Fibroblast of skin of right biceps (primary cell): Measurements from ENCODE around the gene CCL1.

ENCODE experiments used
- DNase-seq: peaks from one replicate; pipeline ENCODE4 v3.0.0-alpha.2; 2013

The CCL1 gene

GRCh38 chr17:34363183-34363661 is at the start of gene CCL1:
CCL1 (minus strand) TSS chr17:34363233; CDS start chr17:34363161, 72 bp downstream.
- DNase-seq, result no peak

DNA sequence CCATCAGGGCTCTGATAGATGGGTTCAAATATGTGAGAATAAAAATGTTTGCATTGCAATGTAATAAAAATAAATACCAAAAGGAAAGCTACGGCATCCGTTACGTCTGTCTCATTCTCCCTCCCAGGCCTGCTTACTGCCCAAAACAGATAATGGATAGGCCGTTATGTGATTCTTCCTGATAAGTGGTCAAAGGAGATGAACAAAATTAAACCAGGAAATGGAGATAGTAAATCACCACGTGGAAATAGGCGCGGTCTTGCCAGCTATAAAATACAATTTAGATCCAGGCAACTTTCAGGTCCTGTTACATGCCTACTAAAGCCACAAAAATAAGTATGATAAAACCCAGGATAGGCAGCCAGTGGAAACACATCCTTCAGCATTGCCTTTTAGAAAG is 49.5 kb upstream of the CCL1 start:
- no peak for DNase-seq

DNA sequence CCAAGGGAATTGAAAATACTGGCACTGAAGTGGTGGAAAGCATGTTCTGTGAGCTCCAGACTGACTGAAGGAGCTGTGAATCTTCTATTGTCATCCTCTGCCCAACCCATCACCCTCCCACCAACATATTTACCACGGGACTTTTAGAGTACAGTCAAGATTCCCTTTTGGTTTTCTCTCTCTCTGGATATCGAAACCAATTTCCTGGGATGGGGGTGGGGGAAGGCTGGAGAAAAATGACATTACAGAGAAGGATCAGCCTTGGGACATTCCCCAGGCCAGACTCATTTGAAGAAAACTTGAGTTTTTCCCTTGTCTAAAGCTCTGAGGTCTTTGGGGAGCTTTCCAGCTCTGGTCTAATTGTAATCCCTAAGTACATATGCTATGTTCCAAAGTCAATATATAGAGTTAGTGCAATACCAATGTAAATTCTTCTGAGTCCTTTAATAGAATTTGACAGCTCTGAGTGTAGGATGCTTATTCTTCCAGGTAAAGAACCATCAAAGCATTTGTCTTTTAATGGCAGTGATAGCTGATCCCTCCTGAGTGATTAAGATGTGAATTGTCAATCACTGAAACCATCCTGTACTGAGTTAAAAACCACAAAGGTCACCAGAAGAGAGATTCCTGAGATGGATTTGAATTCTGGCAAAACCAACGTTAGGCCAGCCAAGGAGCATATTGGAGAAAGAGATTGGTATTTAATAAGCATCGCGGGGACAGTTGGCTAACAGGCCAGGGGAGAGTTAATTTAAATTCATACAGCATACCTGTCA is 48.8 kb upstream of the CCL1 start:
- DNase-seq, result no peak

DNA sequence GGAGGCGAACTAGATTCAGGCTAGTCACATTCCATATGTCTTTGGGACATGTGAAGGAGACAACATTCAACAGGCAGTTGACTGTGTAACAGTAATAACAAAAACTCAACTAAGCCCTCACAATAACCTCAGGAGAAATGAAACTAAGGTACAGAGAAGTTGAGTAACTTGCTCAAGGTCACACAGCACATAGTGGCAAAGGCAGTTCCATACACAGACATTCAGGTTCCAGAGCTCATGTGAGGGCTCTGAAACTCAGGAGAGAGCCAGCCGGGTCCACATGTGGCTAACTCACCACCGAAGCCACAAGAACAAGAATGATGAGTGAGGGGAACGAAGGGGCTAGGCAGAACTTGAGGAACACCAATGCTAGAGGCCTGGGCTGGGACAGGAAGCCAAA is 46.3 kb upstream of the CCL1 start:
- no peak for DNase-seq

- DNase-seq, result no peak
Observed at GRCh38 chr17:34408439-34408838, 45.4 kb upstream of the CCL1 start.

DNA sequence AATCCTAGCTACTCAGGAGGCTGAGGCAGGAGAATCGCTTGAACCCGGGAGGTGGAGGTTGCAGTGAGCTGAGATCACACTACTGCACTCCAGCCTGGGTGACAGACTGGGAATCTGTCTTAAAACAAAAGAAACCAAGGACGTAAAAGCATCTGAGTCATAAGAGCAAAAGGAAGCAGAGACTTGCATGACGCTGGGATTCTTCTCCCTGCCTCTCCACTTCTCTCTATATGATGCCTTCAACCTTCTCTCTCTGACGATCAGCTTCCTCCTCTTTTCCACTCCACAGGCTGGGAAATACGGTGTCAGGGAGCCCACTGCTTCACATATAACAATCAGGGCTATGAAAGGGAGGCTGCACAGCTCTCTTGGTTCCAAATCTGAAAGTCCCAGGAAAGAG is 43.2 kb upstream of the CCL1 start:
- DNase-seq, result no peak

DNA sequence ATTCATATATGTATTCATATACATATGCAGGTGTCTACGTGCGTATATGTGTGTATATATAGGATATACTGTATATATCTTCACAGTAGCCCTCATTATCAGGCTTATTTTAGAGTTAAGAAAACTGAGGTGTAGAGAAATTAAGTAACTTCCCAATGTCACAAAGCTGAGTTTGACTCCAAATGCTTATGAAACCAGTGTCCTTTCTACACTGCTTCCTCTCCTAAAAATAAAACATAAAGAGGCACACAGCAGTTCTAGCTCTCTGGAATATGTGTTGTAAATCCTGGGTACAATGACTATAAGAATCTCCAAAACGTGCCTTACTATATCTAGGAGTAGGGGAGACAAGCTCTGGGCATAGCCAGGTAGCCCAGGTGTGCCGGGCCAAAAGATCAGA is 40.0 kb upstream of the CCL1 start:
- no peak for DNase-seq

DNA sequence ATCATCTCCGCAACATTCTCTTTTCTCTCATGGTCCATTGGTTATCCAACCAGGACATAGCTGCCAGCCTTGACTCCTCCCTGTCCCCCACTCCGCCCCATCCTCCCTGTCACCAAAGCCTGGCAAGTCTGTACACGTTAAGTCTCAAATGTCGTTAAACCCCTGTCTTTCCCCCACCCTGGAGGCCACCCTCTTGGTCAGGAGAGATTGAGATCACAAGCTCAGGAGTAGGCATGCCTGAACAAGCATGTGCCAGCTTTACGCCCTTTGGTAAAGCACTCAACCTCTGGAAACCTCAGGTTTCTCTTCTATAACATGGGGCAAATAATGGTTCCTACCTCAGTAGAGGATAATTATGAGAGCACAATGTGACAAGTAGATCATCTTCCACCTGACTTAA is 38.1 kb upstream of the CCL1 start:
- DNase-seq, result no peak

DNA sequence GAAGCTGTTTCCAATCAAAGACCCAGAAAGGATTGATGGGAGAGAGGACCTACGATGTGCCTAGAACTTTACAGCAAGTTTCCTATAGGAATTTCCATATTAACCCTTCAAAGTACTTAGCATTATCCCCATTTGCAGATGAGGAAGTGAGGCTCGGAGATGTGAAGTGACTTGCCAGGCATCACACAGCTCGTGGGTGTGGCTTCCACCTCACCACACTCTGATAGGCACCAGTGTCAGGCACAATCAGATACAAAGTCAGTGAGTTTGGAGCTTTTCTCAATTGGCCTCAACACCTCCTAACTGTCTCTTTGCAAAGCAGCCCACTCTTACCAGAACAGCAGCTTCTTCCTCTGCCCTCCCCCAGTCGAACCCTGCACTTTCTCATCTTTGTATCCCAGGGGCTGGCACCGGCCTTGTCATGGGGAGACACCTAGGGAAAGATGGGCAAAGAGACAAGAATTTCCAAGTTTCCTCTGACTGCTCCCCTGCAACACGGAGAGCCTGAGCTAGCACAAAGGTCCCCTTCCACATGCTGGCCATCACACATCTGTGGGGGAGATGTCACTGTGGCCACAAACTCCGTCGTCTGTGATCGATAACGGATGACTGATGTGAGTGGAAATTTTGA is 37.4 kb upstream of the CCL1 start:
- DNase-seq, result no peak

- no peak for DNase-seq
Observed at GRCh38 chr17:34399725-34400124, 36.7 kb upstream of the CCL1 start.

DNA sequence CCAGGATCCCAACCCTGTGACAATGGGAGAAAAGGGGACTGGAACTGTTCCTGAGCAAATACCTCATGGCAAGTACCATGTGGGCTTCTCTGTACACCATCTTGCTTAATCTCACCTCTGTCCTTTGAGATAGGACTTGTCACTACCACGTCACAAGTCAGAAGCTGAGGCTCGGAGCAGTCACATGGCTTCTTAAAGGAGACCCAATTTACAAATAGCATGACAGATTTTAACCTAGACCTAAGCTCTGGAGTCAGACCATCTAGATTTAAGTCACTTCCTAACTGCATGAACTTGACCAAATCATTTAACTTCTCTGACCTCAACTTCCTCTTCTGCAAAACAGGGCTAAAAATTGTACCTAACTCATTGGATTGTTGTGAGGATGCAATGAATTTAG is 36.0 kb upstream of the CCL1 start:
- no peak for DNase-seq

GRCh38 chr17:34397265-34397664 is 34.2 kb upstream of the CCL1 start:
- no peak for DNase-seq

DNA sequence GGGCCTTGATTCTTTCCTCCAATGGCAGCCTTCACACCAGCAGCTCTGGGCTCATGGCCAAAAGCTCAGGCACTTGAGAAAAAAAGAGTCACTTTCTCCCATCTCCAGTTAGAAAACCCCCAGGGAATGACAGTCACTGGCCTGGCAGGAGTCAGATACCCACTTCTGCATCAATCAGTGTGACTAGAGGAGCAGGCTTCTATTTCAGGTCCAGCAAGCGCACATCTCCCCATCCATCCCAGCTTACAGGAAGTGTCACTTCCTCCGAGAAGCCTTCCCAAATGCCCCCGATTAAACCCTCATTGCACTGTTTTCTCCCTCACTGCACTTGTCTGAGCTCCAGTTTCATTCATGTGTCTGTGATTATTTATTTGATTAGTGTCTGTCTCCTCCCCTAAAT is 30.4 kb upstream of the CCL1 start:
- no peak for DNase-seq

DNA sequence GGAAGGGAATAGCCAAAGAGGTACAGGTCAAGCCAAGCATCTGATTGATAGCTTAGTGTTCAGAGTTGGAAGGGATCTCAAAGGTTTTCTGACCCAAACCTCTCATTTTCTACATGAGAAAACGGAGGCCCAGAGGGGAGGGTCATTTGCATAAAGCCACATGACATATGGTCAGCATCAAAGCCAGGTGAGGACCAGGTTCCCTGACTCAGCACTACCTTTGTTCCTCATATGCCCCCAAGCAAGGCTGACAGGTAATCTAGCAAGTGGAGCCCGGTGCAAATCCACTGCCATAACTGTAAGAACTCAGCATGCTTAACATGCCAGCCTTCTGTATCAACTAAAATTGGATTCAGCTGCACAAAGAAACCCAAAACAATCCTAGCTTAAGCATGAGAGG is 28.2 kb upstream of the CCL1 start:
- DNase-seq, result no peak

DNA sequence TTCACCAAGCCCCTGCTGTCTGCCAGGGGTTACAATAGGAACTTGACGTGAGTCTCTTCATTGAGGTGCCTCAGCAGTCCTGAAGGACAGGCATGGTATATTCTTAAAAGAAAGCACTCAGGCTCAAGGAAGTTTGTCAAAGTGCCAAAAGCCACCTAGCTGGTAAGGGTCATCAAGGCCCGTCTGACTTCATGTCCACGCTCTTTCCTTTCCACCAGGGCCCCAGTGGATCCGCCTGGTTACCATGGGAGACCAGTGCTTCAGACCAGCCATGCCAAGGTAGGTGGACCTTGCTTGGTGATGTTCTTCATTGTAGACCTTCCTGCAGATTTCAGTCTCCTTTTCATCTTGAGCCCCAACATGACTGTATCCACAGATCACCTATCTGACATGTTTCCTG is 27.6 kb upstream of the CCL1 start:
- DNase-seq, result no peak

DNA sequence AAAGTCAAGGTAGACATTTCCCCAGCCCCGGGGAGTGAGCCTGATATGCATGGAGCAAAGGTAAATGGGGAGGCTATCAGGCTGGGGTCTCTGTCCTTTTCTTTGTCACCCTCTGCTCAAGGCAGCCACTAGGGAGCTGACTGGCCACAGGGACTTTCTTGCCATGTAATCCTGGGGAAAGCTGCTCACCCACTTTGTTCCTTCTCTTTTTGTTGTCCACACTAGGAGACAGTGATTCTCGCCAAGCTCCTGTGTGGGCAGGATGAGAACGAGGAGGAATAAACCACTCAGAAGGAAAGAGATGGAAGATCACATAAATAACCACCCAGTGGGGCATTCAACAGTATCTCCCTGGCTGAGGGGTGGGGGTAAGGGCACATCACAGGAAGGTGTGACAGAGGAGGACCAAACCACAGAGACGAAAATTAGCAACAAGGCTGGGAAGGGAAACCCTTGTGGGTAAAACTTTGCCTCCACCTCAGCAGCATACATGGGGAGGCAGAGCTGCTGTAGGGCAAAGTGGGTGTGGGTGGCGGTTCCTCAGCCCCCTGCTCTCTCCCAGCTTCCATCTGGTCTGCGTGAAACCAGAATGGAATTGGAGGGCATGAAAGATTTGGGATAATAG is 26.2 kb upstream of the CCL1 start:
- DNase-seq, result no peak

GRCh38 chr17:34387566-34387965 is 24.5 kb upstream of the CCL1 start:
- DNase-seq, result no peak

- DNase-seq, result peak; percentile 27
Observed at GRCh38 chr17:34386697-34387550, 23.9 kb upstream of the CCL1 start.

GRCh38 chr17:34386343-34386696 is 23.3 kb upstream of the CCL1 start:
- DNase-seq, result no peak

DNA sequence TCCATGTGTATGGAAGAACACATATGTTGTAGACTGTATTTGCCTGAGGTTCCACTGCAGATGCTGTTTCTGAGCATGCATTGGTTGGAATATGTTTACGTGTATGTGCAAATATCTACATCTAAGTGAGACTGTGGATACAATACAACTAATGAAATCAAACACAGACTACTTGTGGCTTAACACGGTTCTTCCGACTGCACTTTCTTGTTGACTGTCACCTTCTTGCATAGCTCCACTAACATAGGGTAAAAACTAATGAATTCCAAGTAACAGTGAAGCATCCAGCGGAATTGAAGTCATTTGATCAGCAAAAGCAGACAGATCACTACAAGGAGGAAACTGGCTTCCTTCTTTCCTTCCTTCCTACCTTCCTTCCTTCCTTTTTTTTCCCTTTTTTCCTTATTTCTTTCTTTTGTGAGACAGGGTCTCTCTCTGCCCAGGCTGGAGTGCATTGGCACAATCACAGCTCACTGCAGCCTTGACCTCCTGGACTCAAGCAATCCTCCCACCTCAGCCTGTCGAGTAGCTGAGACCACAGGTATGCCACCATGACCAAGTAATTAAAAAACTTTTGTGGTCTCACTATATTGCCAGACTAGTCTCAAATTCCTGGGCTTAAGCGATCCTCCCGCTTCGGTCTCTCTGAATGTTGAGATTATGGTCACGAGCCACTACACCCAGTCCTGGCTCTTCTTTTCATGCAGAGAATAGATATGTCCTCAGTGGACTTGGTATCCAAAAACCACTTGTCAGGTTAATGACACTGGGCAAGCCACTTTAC is 22.0 kb upstream of the CCL1 start:
- DNase-seq, result no peak

DNA sequence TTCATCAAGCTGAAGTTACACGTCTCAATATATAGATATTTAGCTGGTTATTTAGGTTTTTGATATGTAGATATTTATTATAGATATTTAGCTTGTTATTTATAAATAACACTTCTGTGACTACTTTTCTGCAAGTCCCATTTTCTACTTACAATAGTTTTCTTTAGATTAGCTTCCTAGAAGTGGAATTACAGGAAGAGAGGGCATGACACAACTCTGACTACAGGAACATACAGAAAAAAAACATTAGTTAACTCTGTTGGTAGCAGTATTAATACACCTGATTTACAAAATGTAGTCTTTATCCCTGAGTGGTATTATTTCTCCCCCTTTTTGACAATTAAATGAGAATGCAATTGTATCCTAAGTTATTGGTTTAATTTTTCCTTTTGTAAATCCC is 21.2 kb upstream of the CCL1 start:
- no peak for DNase-seq

- DNase-seq, result no peak
Observed at GRCh38 chr17:34383216-34383615, 20.2 kb upstream of the CCL1 start.
